ENCODE results near the gene CEACAM18.

- TF ChIP-seq CTCF (IDR thresholded peaks at IDR 0.05) (no peak), POLR2A (IDR thresholded peaks at IDR 0.05) (no peak)
Observed at GRCh38 chr19:51468545-51468920, 9.8 kb upstream of the CEACAM18 start.
